ENCODE data around the gene PLA2G6. TPM values are rescaled to one million over a fixed set of nuclear protein-coding genes. Genes with fewer than 3 reads are reported as not detected.

The PLA2G6 gene
- total and polyA plus RNA-seq, 2 experiments from 2014 or later: 28.2 to 30.2 TPM

GRCh38 chr22:38167988-38168407, 13.6 kb downstream of the PLA2G6 start:
- H3K4me2 ChIP-seq: no peak overlapping the region
- H2AFZ ChIP-seq: no peak overlapping the region
- no peaks in the 10 kb centered on the region for H3K9me3 ChIP-seq (ENCODE audit: low read depth)
- H3K27ac ChIP-seq: no peak overlapping the region
- H3K36me3 ChIP-seq (replicated peaks; ENCODE audit: insufficient read depth, low read depth): no peaks in the 10 kb centered on the region
- TF ChIP-seq EZH2 (IDR thresholded peaks at IDR 0.05; ENCODE audit: borderline replicate concordance) (no peak), EZH2phosphoT487 (IDR thresholded peaks at IDR 0.05; ENCODE audit: low read depth, severe bottlenecking, unreplicated experiment) (no peak)
- TF ChIP-seq, protein P1, sequence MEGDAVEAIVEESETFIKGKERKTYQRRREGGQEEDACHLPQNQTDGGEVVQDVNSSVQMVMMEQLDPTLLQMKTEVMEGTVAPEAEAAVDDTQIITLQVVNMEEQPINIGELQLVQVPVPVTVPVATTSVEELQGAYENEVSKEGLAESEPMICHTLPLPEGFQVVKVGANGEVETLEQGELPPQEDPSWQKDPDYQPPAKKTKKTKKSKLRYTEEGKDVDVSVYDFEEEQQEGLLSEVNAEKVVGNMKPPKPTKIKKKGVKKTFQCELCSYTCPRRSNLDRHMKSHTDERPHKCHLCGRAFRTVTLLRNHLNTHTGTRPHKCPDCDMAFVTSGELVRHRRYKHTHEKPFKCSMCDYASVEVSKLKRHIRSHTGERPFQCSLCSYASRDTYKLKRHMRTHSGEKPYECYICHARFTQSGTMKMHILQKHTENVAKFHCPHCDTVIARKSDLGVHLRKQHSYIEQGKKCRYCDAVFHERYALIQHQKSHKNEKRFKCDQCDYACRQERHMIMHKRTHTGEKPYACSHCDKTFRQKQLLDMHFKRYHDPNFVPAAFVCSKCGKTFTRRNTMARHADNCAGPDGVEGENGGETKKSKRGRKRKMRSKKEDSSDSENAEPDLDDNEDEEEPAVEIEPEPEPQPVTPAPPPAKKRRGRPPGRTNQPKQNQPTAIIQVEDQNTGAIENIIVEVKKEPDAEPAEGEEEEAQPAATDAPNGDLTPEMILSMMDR (IDR thresholded peaks at IDR 0.05; ENCODE audit: poor library complexity): no peak
- H4K20me1 ChIP-seq (ENCODE audit: insufficient read depth, poor library complexity, severe bottlenecking): no peaks in the 10 kb centered on the region
- no peak overlapping the region for H3K4me3 ChIP-seq
- no peaks in the 10 kb centered on the region for H3K79me2 ChIP-seq
- H3K27me3 ChIP-seq: no peaks in the 10 kb centered on the region
- no peaks in the 10 kb centered on the region for H3K9me2 ChIP-seq (replicated peaks; ENCODE audit: insufficient read depth)
- 84% methylated on average over 7 of the region's 7 CpGs for WGBS (ENCODE audit: low lambda C conversion rate, missing lambda C conversion rate)
- H3K4me1 ChIP-seq (ENCODE audit: insufficient read depth): peaks cover 20% of the 10 kb centered on the region
- DNase-seq (ENCODE audit: low spot score): no peak

DNA sequence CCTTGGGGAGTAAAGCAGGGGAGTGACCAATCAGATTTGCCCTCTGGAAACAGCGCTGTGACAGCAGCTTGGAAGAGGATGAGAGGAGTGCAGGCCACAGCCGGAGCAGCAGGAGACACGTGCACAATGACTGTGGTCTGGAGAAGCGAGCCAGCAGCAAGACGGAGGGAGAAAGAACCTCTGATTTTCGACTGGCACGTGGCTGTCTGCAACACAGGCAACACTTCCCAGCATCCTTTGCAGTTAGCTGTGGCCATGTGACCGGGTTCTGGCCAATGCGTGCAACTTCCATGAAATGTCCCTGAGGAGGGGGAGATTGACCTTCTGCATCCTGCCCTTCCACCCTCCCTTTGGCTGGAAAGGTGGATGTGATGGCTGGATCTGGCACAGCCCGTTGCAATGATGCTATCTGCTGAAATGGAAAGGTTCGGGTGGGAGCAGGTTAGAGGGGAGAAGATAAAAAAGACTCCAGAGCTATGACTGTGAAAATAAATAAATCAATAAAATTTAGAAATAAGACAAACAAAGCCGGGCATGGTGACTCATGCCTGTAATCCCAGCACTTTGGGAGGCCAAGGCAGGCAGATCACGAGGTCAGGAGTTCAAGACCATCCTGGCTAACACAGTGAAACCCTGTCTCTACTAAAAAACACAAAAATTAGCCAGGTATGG, 15.6 kb downstream of the PLA2G6 start:
- H2AFZ ChIP-seq: no peak overlapping the region
- no peak overlapping the region for H3K4me2 ChIP-seq
- 86% methylated on average over 13 of the region's 13 CpGs for WGBS (ENCODE audit: low lambda C conversion rate, missing lambda C conversion rate)
- H3K9me2 ChIP-seq (replicated peaks; ENCODE audit: insufficient read depth): no peaks in the 10 kb centered on the region
- H3K79me2 ChIP-seq: no peaks in the 10 kb centered on the region
- H3K36me3 ChIP-seq (replicated peaks; ENCODE audit: insufficient read depth, low read depth): no peaks in the 10 kb centered on the region
- no peak for DNase-seq (ENCODE audit: low spot score)
- TF ChIP-seq EZH2 (IDR thresholded peaks at IDR 0.05; ENCODE audit: borderline replicate concordance) (no peak), EZH2phosphoT487 (IDR thresholded peaks at IDR 0.05; ENCODE audit: low read depth, severe bottlenecking, unreplicated experiment) (no peak)
- TF ChIP-seq, protein P1 (IDR thresholded peaks at IDR 0.05; ENCODE audit: poor library complexity): no peak
- H3K9me3 ChIP-seq (ENCODE audit: low read depth): no peaks in the 10 kb centered on the region
- no peak overlapping the region for H3K4me3 ChIP-seq
- peaks cover 20% of the 10 kb centered on the region for H3K4me1 ChIP-seq (ENCODE audit: insufficient read depth)
- H4K20me1 ChIP-seq (ENCODE audit: insufficient read depth, poor library complexity, severe bottlenecking): no peaks in the 10 kb centered on the region
- H3K27me3 ChIP-seq: no peaks in the 10 kb centered on the region
- peak overlapping the region; percentile 92 for H3K27ac ChIP-seq

DNA sequence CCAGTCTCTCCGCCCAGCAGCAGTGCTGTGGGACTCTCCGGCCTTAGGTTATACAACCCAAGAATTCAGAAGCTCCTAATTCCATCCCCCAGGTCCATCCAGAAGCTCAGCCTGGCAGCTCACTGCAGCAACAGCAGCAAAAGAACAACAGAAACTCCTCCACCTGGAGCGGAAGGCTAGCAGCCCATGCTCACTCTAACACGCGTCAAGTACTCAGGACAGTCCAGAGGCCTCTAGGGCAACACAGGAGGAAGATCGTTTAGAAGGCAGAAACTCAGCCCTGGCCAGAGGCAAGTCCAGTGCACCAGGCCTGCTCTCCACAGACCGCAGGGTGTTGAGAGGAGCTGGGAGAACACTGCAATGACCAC, 17.1 kb downstream of the PLA2G6 start:
- Histone ChIP-seq H4K20me1 (ENCODE audit: insufficient read depth, poor library complexity, severe bottlenecking) (no peaks in the 10 kb centered on the region), H3K4me2 (peak overlapping the region; percentile 45), H3K4me1 (ENCODE audit: insufficient read depth) (peaks cover 20% of the 10 kb centered on the region), H3K27me3 (no peaks in the 10 kb centered on the region), H3K9me3 (ENCODE audit: low read depth) (no peaks in the 10 kb centered on the region), H3K79me2 (no peaks in the 10 kb centered on the region), H3K9me2 (replicated peaks; ENCODE audit: insufficient read depth) (no peaks in the 10 kb centered on the region), H2AFZ (no peak overlapping the region), H3K27ac (peak overlapping the region; percentile 92), H3K36me3 (replicated peaks; ENCODE audit: insufficient read depth, low read depth) (no peaks in the 10 kb centered on the region), H3K4me3 (no peak overlapping the region)
- DNase-seq (ENCODE audit: low spot score): no peak
- TF ChIP-seq EZH2 (IDR thresholded peaks at IDR 0.05; ENCODE audit: borderline replicate concordance) (no peak), EZH2phosphoT487 (IDR thresholded peaks at IDR 0.05; ENCODE audit: low read depth, severe bottlenecking, unreplicated experiment) (no peak)
- TF ChIP-seq, protein P1 (IDR thresholded peaks at IDR 0.05; ENCODE audit: poor library complexity): no peak
- 76% methylated on average over 7 of the region's 7 CpGs for WGBS (ENCODE audit: low lambda C conversion rate, missing lambda C conversion rate)

All from hepatocyte (in vitro differentiated cells).